K562 (cell line): ENCODE measurements around the gene MAGI1. TPM values are rescaled to one million over a fixed set of nuclear protein-coding genes. Genes with fewer than 3 reads are reported as not detected.

ENCODE experiments used
- ATAC-seq: fragments of 200-7000 bp; cut with Tn5 transposase; 3 replicates; pipeline ENCODE4 v1.9.1; 2020; ENCODE audit warnings: moderate library complexity
- BruUV-seq: library from RNA; stranded (reverse); fragments of 400-500 nt; replicated peaks from 2 replicates; lab custom pipeline; 2021; lab: Mats Ljungman, UMichigan
- CTCF ChIA-PET: fragments of 300-600 bp; formaldehyde crosslinking; extraction: SDS; loops from one replicate; lab custom pipeline; 2021; ENCODE audit warnings: low intra/inter-chr PET ratio; lab: Yijun Ruan, JAX
- POLR2A ChIA-PET: fragments of 300-600, 350-650 bp; sonication (Branson Sonifier 250); formaldehyde crosslinking; extraction: SDS; loops from one replicate; lab custom pipeline; 2021; ENCODE audit warnings: antibody characterized with exemption, inconsistent platforms; lab: Yijun Ruan, JAX
- DNase-seq, 4 experiments: peaks; one replicate each; pipeline versions ENCODE4 v3.0.0 to v3.0.0-alpha.2; 2011 to 2018; ENCODE audit warnings: low spot score in 3 of 4, mixed read lengths in 3 of 4; ENCODE audit errors: extremely low read depth in 1 of 4
- FAIRE-seq: peaks from 2 replicates; lab custom pipeline; 2011; peaks lifted over from hg19 to GRCh38; lab: Jason Lieb, UNC
- H2AFZ ChIP-seq: 2 replicates; pipeline ENCODE4 v1.6.0; 2011; ENCODE audit warnings: low read depth, low read length, control low read depth, inconsistent platforms
- H3K27ac ChIP-seq: fragments of 200-600 bp; 3 replicates; pipeline ENCODE4 v1.8.0; 2011; ENCODE audit warnings: low read depth, mild to moderate bottlenecking, control low read depth, inconsistent platforms, low read length, moderate library complexity, mixed read lengths; ENCODE audit errors: extremely low read depth
- H3K27me3 ChIP-seq, 2 experiments: fragments of 300-600 bp in 1 of 2; 2 replicates in 1 of 2; 3 replicates in 1 of 2; pipeline versions ENCODE4 v1.6.0 to v1.8.0; 2011; ENCODE audit warnings: inconsistent platforms in 2 of 2, low read length in 2 of 2, mild to moderate bottlenecking in 1 of 2, mixed read lengths in 1 of 2, moderate library complexity in 1 of 2; ENCODE audit not compliant: control insufficient read depth in 2 of 2, insufficient read depth in 2 of 2
- H3K36me3 ChIP-seq: fragments of 300-600 bp; 3 replicates; pipeline ENCODE4 v1.8.0; 2011; ENCODE audit warnings: mild to moderate bottlenecking, low read length, inconsistent platforms; ENCODE audit not compliant: control insufficient read depth, insufficient read depth
- H3K4me1 ChIP-seq, 2 experiments: fragments of 200-600 bp in 1 of 2; replicated peaks in 1 of 2; 2 replicates in 1 of 2; 3 replicates in 1 of 2; pipeline versions ENCODE4 v1.5.1 to v1.8.0; 2011; ENCODE audit warnings: inconsistent platforms in 2 of 2, low read length in 2 of 2, mild to moderate bottlenecking in 1 of 2, mixed read lengths in 1 of 2, moderate library complexity in 1 of 2; ENCODE audit not compliant: control insufficient read depth in 2 of 2, insufficient read depth in 2 of 2
- H3K4me2 ChIP-seq: 2 replicates; pipeline ENCODE4 v1.6.1; 2011; ENCODE audit warnings: low read length, control low read depth, inconsistent platforms, mixed read lengths; ENCODE audit not compliant: insufficient read depth
- H3K4me3 ChIP-seq: fragments of 200-600 bp; sonication (generic), shearing (Covaris generic); 2 replicates; pipeline ENCODE4 v1.5.1; 2016; ENCODE audit warnings: control low read depth, inconsistent platforms
- H3K79me2 ChIP-seq: fragments of 200-600 bp; 3 replicates; pipeline ENCODE4 v1.8.0; 2011; ENCODE audit warnings: low read length, inconsistent platforms; ENCODE audit not compliant: control insufficient read depth, insufficient read depth
- H3K9ac ChIP-seq, 2 experiments: 2 replicates each; pipeline versions ENCODE4 v1.6.0 to v1.6.1; 2011; ENCODE audit warnings: low read depth in 2 of 2, low read length in 2 of 2, control low read depth in 1 of 2, inconsistent platforms in 1 of 2, mild to moderate bottlenecking in 1 of 2, mixed read lengths in 1 of 2; ENCODE audit not compliant: insufficient read depth in 1 of 2
- H3K9me1 ChIP-seq: one replicate; pipeline ENCODE4 v1.6.0; 2011; ENCODE audit warnings: inconsistent platforms, mild to moderate bottlenecking, low read length, moderate library complexity; ENCODE audit not compliant: control insufficient read depth, insufficient read depth
- H3K9me3 ChIP-seq: replicated peaks from 2 replicates; pipeline ENCODE4 v1.5.1; 2011; ENCODE audit warnings: low read depth, low read length, inconsistent platforms; ENCODE audit not compliant: control insufficient read depth, insufficient read depth
- H4K20me1 ChIP-seq: replicated peaks from 2 replicates; pipeline ENCODE4 v1.6.1; 2011; ENCODE audit warnings: low read length, inconsistent platforms, mixed read lengths; ENCODE audit not compliant: control insufficient read depth, insufficient read depth
- GABPB2 ChIP-seq: fragments of 250-450 bp; sonication (Bioruptor Pico); conservative IDR thresholded peaks from 2 replicates; pipeline ENCODE4 v1.5.1; 2021; ENCODE audit warnings: mild to moderate bottlenecking
- POLR2AphosphoS2 ChIP-seq: IDR thresholded peaks from 2 replicates; pipeline ENCODE4 v1.6.1; 2012; ENCODE audit warnings: low read length, improper control_type of control experiment
- PREB ChIP-seq: sonication (generic); formaldehyde crosslinking; IDR thresholded peaks from 2 replicates; pipeline ENCODE4 v1.8.1; 2023; ENCODE audit warnings: mild to moderate bottlenecking, missing genetic modification reagents
- PURB ChIP-seq: sonication (generic); formaldehyde crosslinking; IDR thresholded peaks from 2 replicates; pipeline ENCODE4 v1.9.0; 2021; ENCODE audit warnings: low read depth, mild to moderate bottlenecking, missing genetic modification reagents
- ZFP30 ChIP-seq: fragments of 250-450 bp; sonication (Bioruptor Pico); IDR thresholded peaks from 2 replicates; pipeline ENCODE4 v1.8.0; 2022; ENCODE audit warnings: moderate library complexity, mild to moderate bottlenecking, inconsistent platforms, borderline replicate concordance
- ZNF324 ChIP-seq: fragments of 250-450 bp; sonication (Bioruptor Pico); IDR thresholded peaks from 2 replicates; pipeline ENCODE4 v1.4.0; 2020; ENCODE audit warnings: mild to moderate bottlenecking
- WGBS: fragments of 100-300 bp; shearing (Covaris generic); methylation state at CpG from one replicate; pipeline ENCODE4 v1.1.6; 2016; ENCODE audit warnings: low coverage, mixed read lengths; ENCODE audit not compliant: insufficient coverage; ENCODE audit errors: missing lambda C conversion rate; 5-methylcytosine and 5-hydroxymethylcytosine counted together
- in situ Hi-C: fragments of 300-500 bp; cut with MboI; formaldehyde crosslinking; loops from 4 replicates; pipeline ENCODE4 v1.15.0; 2018; ENCODE audit warnings: inconsistent platforms, mixed read lengths
- intact Hi-C: fragments of 100-400 bp; cut with micrococcal nuclease; formaldehyde crosslinking; loops from 2 replicates; pipeline ENCODE4 v1.14.2; 2022
- polyA plus RNA-seq, 8 experiments: library from polyadenylated mRNA; depleted of rRNA in 4 of 8; stranded (reverse) in 5 of 8; unstranded in 3 of 8; fragments of >200 nt; fragmentation: Nextera tagmentation in 2 of 8; fragmentation: Illumina TruSeq in 1 of 8; extraction: Ambion mirVana in 2 of 8; extraction: Trizol in 1 of 8; gene quantifications; 2 replicates each; pipeline versions ENCODE4 v1.2.1 to v1.2.3, GENCODE V29; 2011 to 2014; ENCODE audit warnings: inconsistent platforms in 1 of 8, missing spikeins in 1 of 8
- total RNA-seq, 7 experiments: library from RNA; depleted of rRNA in 6 of 7; stranded (reverse); fragments of >200 nt in 6 of 7; fragmentation: Illumina TruSeq in 2 of 7; extraction: Trizol in 2 of 7; gene quantifications; 2 replicates each; pipeline versions ENCODE4 v1.2.1 to v1.2.3, GENCODE V29; 2011 to 2021; ENCODE audit warnings: low replicate concordance in 1 of 7

Gene MAGI1
- total and polyA plus RNA-seq, 9 of the 15 experiments (the other 6 are each of a cell fraction or from before 2014, with no cell fraction given) = 7.8 to 59.4 (median 43.2) TPM

DNA sequence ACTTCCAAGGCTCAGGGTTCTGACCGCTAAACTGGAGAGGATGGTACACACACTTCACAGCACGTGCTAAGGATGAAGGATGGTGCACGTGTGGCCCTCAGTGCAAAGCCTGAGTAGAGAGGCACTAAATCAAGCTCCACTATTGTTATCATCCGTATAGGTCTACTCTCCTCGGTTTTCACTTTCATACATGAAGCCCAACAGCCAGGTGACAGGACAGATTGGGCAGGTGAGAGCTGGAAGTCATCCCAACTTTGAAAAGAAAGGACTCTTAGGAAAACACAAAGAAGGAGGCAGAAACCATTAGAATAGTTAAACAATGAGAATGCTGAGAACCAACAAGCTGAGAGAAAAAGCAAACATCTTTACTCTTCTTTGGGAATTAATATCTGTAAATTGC lies 21.1 kb downstream of the MAGI1 start:
- no peak overlapping the region for H3K4me3 ChIP-seq
- no peaks in the 10 kb centered on the region for H4K20me1 ChIP-seq
- H3K9me1 ChIP-seq = no peaks in the 10 kb centered on the region
- H3K36me3 ChIP-seq = no peaks in the 10 kb centered on the region
- WGBS = 0% methylated on average over 5 of the region's 5 CpGs
- DNase-seq = no peak
- no peak overlapping the region for H3K4me2 ChIP-seq
- peaks cover 0 to 5% of the 10 kb centered on the region in 2 experiments; a peak in 1 of 5 replicates for H3K27me3 ChIP-seq
- intact Hi-C loops (no loop called here), in situ Hi-C loops (no loop called here)
- no peak for ATAC-seq
- no peak overlapping the region for H2AFZ ChIP-seq
- ChIA-PET CTCF (no interaction called here), POLR2A (no interaction called here)
- no peak overlapping the region for H3K9ac ChIP-seq
- TF ChIP-seq ZFP30 (CRISPR knock-in tag) = no peak
- TF ChIP-seq PURB (CRISPR knock-in tag) = no peak
- TF ChIP-seq GABPB2 = no peak
- no peak for TF ChIP-seq ZNF324 (CRISPR knock-in tag)
- TF ChIP-seq POLR2AphosphoS2 = no peak
- no peak for TF ChIP-seq PREB (CRISPR knock-in tag)
- no peak overlapping the region for H3K27ac ChIP-seq
- H3K9me3 ChIP-seq = no peaks in the 10 kb centered on the region
- no peaks in the 10 kb centered on the region for H3K79me2 ChIP-seq
- no TSS peak for BruUV-seq
- FAIRE-seq = no peak
- no peaks in the 10 kb centered on the region for H3K4me1 ChIP-seq
